Endothelial cell of umbilical vein (primary cell): ENCODE data around the gene IFITM10.

Experiments used
- CTCF ChIP-seq, 2 donors: IDR thresholded peaks; 1 replicate in 1 of 2; 2 replicates in 1 of 2; pipeline ENCODE4 v1.5.1; 2011; ENCODE audit warnings: low read length in 2 of 2, mild to moderate bottlenecking in 2 of 2, moderate library complexity in 2 of 2, control low read depth in 1 of 2, inconsistent platforms in 1 of 2, low read depth in 1 of 2; ENCODE audit not compliant: insufficient read depth in 1 of 2; ENCODE audit errors: extremely low read depth in 1 of 2
- EZH2 ChIP-seq: IDR thresholded peaks from 2 replicates; pipeline ENCODE4 v1.6.1; 2012; ENCODE audit warnings: borderline replicate concordance, low read depth, mild to moderate bottlenecking, moderate library complexity, low read length, inconsistent platforms; ENCODE audit not compliant: severe bottlenecking
- FOS ChIP-seq: IDR thresholded peaks from 2 replicates; pipeline ENCODE4 v1.6.1; 2011; ENCODE audit warnings: mild to moderate bottlenecking, low read length, moderate library complexity, borderline replicate concordance; ENCODE audit not compliant: insufficient read depth
- GATA2 ChIP-seq: IDR thresholded peaks from 2 replicates; pipeline ENCODE4 v1.7.0; 2011; ENCODE audit warnings: low read depth, mild to moderate bottlenecking, moderate library complexity, mixed read lengths, low read length; ENCODE audit not compliant: insufficient read length, insufficient read depth
- POLR2A ChIP-seq: IDR thresholded peaks from 2 replicates; pipeline ENCODE4 v1.6.1; 2012; ENCODE audit warnings: low read depth, mild to moderate bottlenecking, control low read depth, low read length
- POLR2AphosphoS5 ChIP-seq: IDR thresholded peaks from 2 replicates; pipeline ENCODE4 v1.6.1; 2012; ENCODE audit warnings: low read depth, mild to moderate bottlenecking, control low read depth, low read length, moderate library complexity; ENCODE audit not compliant: insufficient read depth
- TF ChIP-seq, protein P1 (sequence below): IDR thresholded peaks from 2 replicates; pipeline ENCODE4 v1.6.1; 2011; ENCODE audit not compliant: insufficient read depth, insufficient read length

DNA sequence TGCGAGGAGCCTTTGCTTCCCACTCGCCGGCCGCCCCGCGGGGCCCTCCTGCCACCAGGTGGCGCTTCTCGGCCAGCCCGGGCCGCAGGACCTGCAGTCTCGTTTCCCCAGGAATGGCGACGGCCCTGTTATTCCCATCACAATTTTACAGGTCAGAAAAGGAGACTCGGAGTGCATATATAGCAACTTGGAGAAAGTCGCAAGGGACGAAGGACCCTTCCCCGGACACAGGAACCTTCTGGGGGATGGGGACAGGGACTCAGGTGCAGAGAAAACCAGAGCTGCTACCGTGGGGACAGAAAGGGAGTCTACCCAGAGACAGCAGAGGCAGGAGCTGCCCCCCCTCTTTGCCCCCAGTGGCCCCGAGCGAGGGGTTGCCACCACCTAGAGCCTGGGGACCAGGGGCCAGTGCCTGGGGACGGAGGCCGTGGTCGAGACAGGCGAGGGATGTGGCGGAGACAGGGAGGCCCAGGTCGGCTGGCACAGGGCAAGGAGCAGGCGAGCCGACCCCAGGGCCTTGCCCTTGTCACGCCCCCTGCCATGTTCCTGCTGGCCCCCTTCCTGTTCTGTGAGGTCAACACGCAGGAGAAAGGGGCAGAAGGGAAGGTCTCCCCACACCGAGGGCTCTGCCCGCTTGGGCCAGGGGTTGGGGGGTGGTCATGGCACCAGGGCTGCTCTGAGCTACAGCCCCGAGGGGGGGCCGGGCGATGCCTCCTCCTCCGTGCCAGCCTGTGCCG, 56.9 kb downstream of the IFITM10 start:
- TF ChIP-seq CTCF (IDR thresholded peaks at IDR 0.05; ENCODE audit: extremely low read depth in 1 of 2, insufficient read depth in 1 of 2, low read depth in 1 of 2, low read length in 2 of 2) (peak; percentile 98 to 99), FOS (no peak), GATA2 (no peak), POLR2A (peak; percentile 23), EZH2 (no peak), POLR2AphosphoS5 (no peak)
- TF ChIP-seq, protein P1, sequence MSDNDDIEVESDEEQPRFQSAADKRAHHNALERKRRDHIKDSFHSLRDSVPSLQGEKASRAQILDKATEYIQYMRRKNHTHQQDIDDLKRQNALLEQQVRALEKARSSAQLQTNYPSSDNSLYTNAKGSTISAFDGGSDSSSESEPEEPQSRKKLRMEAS: no peak
